Suprapubic skin (tissue), 3 donors: ENCODE results near the gene AFMID.

Experiments
- EP300 ChIP-seq: sonication (generic); formaldehyde crosslinking; IDR thresholded peaks from one replicate; pipeline ENCODE4 v1.6.1; 2017; ENCODE audit warnings: antibody characterized with exemption
- POLR2A ChIP-seq, 2 donors: fragments of 450-650 bp; IDR thresholded peaks; one replicate each; pipeline ENCODE4 v1.6.1; 2017; ENCODE audit warnings: antibody characterized with exemption in 2 of 2, mild to moderate bottlenecking in 2 of 2, moderate library complexity in 2 of 2
- TF ChIP-seq, protein P1 (sequence below), 2 donors: fragments of 200-600 bp in 1 of 2; fragments of 450-650 bp in 1 of 2; sonication (generic) in 1 of 2; IDR thresholded peaks; one replicate each; pipeline ENCODE4 v1.5.1; 2016 to 2019; ENCODE audit warnings: antibody characterized with exemption in 2 of 2, mild to moderate bottlenecking in 1 of 2, moderate library complexity in 1 of 2

DNA sequence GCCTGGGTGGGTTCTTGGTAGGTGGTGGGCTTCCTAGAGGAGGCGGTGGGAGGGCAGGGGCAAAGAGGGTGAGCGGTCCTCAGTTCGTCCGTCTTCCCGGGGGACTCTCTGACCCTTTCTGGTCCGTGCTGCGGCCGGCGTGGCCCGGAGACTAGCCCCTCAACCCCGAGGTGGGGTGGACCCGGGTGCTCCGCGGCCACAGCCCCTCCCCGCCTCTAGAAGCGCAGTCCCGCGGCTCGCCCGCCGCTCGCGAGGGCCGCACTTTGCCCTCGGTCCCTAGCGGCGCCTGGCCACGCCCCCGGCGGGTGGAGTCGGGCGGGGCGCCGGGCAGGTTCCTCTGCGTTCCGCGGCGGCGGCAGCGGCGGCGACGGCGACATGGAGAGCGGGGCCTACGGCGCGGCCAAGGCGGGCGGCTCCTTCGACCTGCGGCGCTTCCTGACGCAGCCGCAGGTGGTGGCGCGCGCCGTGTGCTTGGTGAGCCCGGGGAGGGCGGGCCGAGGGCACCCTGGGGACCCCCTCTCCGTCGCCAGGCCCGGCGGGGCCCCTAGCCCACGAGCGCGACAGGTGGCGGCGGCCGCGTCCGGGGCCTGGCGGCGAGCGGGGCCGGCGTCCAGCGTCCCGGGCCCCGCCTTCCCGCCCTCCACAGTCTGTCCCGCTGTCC lies 18.8 kb upstream of the AFMID start, which contains the start of gene SYNGR2:
- TF ChIP-seq, protein P1, sequence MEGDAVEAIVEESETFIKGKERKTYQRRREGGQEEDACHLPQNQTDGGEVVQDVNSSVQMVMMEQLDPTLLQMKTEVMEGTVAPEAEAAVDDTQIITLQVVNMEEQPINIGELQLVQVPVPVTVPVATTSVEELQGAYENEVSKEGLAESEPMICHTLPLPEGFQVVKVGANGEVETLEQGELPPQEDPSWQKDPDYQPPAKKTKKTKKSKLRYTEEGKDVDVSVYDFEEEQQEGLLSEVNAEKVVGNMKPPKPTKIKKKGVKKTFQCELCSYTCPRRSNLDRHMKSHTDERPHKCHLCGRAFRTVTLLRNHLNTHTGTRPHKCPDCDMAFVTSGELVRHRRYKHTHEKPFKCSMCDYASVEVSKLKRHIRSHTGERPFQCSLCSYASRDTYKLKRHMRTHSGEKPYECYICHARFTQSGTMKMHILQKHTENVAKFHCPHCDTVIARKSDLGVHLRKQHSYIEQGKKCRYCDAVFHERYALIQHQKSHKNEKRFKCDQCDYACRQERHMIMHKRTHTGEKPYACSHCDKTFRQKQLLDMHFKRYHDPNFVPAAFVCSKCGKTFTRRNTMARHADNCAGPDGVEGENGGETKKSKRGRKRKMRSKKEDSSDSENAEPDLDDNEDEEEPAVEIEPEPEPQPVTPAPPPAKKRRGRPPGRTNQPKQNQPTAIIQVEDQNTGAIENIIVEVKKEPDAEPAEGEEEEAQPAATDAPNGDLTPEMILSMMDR (IDR thresholded peaks at IDR 0.05) = no peak
- TF ChIP-seq POLR2A (IDR thresholded peaks at IDR 0.05) (peak; percentile 67 to 70), EP300 (no peak)
